ENCODE results near the gene TMEM26. TPM values are rescaled to one million over a fixed set of nuclear protein-coding genes. Genes with fewer than 3 reads are reported as not detected.

TMEM26 gene
- total RNA-seq, 1 donor from 2014 or later: 3.4 TPM

DNA sequence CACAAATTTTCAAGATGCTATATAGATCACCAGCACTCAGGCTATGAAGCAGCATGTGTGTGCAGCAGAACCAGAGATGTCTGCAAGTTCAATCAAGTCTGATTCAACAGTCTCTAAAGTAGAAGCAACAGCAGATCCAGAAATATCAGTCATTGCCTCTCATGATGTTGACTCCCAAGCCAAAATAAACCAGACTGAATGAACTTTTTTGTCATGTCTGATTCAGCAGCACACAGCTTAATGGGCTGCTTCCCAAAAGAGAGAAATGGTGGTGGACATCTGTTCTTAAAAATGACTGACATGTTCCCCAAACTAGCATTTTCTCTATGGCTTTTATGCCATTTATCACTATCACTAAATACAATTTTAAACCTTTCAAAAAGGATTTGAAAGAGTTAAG, 53.8 kb downstream of the TMEM26 start:
- Mint-ChIP-seq H3K4me1 (ENCODE audit: unreplicated experiment) (peaks cover 14% of the 10 kb centered on the region), H3K27ac (no peak overlapping the region), H3K27me3 (no peaks in the 10 kb centered on the region), H3K4me3 (no peak overlapping the region), H3K36me3 (no peaks in the 10 kb centered on the region), H3K9me3 (no peaks in the 10 kb centered on the region)
- DNase-seq (ENCODE audit: extremely low spot score, unreplicated experiment): no peak
- no peak for TF ChIP-seq CTCF (conservative IDR thresholded peaks at IDR 0.05)

DNA sequence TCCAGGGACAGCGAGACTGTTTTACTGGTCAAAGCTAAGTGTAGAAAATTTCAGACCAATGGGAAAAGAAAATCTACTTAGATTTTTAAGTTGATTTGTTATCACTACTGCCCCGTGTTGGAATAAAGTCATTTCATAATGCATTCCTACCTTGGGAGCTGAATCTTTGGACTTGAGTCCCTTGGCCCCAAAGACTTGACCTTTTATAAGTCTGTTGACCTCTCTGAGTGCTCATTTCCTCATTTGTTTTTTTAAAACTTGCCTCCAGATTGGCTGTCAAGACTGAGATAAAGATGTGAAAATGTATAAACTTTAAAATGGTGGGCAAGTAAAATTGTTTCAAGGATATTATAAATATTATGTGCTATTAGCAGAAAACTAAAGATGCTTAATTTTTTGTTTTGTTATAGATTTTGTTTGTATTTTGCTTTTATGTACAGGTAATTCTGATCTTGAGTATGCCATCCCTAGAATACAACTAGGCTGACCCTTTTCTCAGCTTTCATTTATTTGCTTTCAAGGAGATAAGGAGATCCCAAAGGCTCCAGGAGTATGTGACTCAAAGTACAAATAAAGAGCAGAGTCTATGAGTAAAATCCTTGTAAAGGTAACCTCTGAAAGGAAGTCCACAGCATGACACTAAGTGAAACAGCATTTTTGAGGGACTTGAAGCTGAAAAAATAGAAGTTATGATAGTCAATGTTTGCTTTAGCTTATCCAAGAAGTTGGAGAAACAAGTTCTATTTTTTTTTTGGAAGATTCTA, 54.6 kb downstream of the TMEM26 start:
- H3K4me3 Mint-ChIP-seq: no peak overlapping the region
- H3K36me3 Mint-ChIP-seq: no peaks in the 10 kb centered on the region
- peaks cover 14% of the 10 kb centered on the region for H3K4me1 Mint-ChIP-seq (ENCODE audit: unreplicated experiment)
- no peak for TF ChIP-seq CTCF (conservative IDR thresholded peaks at IDR 0.05)
- H3K27me3 Mint-ChIP-seq: no peaks in the 10 kb centered on the region
- H3K27ac Mint-ChIP-seq: no peak overlapping the region
- no peaks in the 10 kb centered on the region for H3K9me3 Mint-ChIP-seq
- DNase-seq (ENCODE audit: extremely low spot score, unreplicated experiment): no peak

- H3K27me3 Mint-ChIP-seq: no peaks in the 10 kb centered on the region
- no peak overlapping the region for H3K27ac Mint-ChIP-seq
- no peak for DNase-seq (ENCODE audit: extremely low spot score, unreplicated experiment)
- no peak for TF ChIP-seq CTCF (conservative IDR thresholded peaks at IDR 0.05)
- no peaks in the 10 kb centered on the region for H3K36me3 Mint-ChIP-seq
- no peak overlapping the region for H3K4me3 Mint-ChIP-seq
- peaks cover 14% of the 10 kb centered on the region for H3K4me1 Mint-ChIP-seq (ENCODE audit: unreplicated experiment)
- no peaks in the 10 kb centered on the region for H3K9me3 Mint-ChIP-seq
These were observed 55.8 kb downstream of the TMEM26 start for GRCh38 chr10:61397175-61397986.

DNA sequence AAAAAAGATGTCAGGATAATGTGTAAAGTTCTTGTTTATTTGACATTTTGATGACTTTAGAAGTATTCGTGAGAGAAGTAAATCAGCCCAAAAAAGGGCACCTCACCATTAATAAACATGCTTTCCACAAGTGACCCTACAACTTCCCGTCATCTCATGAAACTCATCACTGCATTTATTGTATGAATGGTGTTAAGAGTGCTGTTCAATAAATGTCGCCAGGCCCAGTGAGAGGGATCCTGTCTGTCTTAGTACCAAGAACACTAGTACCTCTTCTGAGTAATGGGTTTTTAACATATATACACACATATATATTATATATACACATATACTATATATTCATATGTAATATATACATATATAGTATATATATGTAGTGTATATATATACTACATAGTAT, 61.9 kb downstream of the TMEM26 start:
- peaks cover 7% of the 10 kb centered on the region for H3K9me3 Mint-ChIP-seq
- peaks cover 6% of the 10 kb centered on the region for H3K27me3 Mint-ChIP-seq
- no peaks in the 10 kb centered on the region for H3K36me3 Mint-ChIP-seq
- TF ChIP-seq CTCF (conservative IDR thresholded peaks at IDR 0.05): no peak
- no peak overlapping the region for H3K4me3 Mint-ChIP-seq
- no peaks in the 10 kb centered on the region for H3K4me1 Mint-ChIP-seq (ENCODE audit: unreplicated experiment)
- H3K27ac Mint-ChIP-seq: no peak overlapping the region
- DNase-seq (ENCODE audit: extremely low spot score, unreplicated experiment): no peak

DNA sequence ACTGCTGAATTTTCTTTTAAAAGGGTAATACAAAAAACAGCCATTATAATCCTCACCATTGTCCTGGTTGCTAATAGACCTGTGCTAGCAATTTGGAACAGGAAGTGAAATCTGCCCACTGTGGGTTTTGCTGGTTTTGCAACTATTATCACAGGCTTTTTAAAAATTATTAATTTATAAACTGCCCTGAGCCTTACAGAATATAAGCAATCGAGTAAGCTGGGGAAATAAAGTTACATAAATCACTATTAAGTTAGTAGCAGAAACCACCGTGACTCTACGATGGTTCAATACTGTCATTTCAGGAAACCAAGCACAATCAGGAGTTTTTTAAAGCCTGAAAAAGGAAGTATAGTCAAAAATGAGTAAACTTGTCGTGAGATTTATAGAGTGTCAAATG, 62.3 kb downstream of the TMEM26 start:
- no peaks in the 10 kb centered on the region for H3K36me3 Mint-ChIP-seq
- no peak for TF ChIP-seq CTCF (conservative IDR thresholded peaks at IDR 0.05)
- peaks cover 7% of the 10 kb centered on the region for H3K9me3 Mint-ChIP-seq
- no peak overlapping the region for H3K4me3 Mint-ChIP-seq
- DNase-seq (ENCODE audit: extremely low spot score, unreplicated experiment): no peak
- peaks cover 8% of the 10 kb centered on the region for H3K27me3 Mint-ChIP-seq
- H3K27ac Mint-ChIP-seq: no peak overlapping the region
- no peaks in the 10 kb centered on the region for H3K4me1 Mint-ChIP-seq (ENCODE audit: unreplicated experiment)
